HEK293 (cell line): ENCODE measurements around the gene ANKRD39.

Experiments
- OVOL3 ChIP-seq: fragments of 450-650 bp; formaldehyde crosslinking; IDR thresholded peaks from 2 replicates; pipeline ENCODE4 v1.5.1; 2016; ENCODE audit warnings: missing biosample characterization, missing genetic modification characterization
- SALL2 ChIP-seq: fragments of 450-650 bp; formaldehyde crosslinking; IDR thresholded peaks from 2 replicates; pipeline ENCODE4 v1.5.0; 2017; ENCODE audit warnings: missing biosample characterization, mild to moderate bottlenecking, missing genetic modification characterization, borderline replicate concordance
- YY1 ChIP-seq: fragments of 450-650 bp; formaldehyde crosslinking; IDR thresholded peaks from 2 replicates; pipeline ENCODE4 v1.5.1; 2018; ENCODE audit warnings: missing biosample characterization, missing genetic modification characterization
- ZBTB49 ChIP-seq: fragments of 450-650 bp; formaldehyde crosslinking; IDR thresholded peaks from 2 replicates; pipeline ENCODE4 v1.5.1; 2016; ENCODE audit warnings: missing biosample characterization, missing genetic modification characterization, low read depth

- TF ChIP-seq OVOL3 (no peak), SALL2 (tag by site-specific recombination) (no peak), ZBTB49 (tag by site-specific recombination) (no peak), YY1 (no peak)
Observed at GRCh38 chr2:96875498-96876268, 17.9 kb upstream of the ANKRD39 start.
